ENCODE measurements around the gene SENP5.
A peak's percentile ranks its signal among the peaks of the same experiment; 100 is the strongest.

The SENP5 gene

GRCh38 chr3:196969660-196970546 lies 102.2 kb downstream of the SENP5 start:
- DNase-seq, result peak; percentile 66

GRCh38 chr3:196970547-196971093 lies 102.9 kb downstream of the SENP5 start:
- no peak for DNase-seq

GRCh38 chr3:196971094-196971698 lies 103.5 kb downstream of the SENP5 start:
- DNase-seq, result no peak

- no peak for DNase-seq
Observed at GRCh38 chr3:196974661-196975060, 106.9 kb downstream of the SENP5 start.

- no peak for DNase-seq
Observed at GRCh38 chr3:196975349-196975748, 107.6 kb downstream of the SENP5 start.

- DNase-seq, result no peak
Observed at GRCh38 chr3:196976941-196977340, 109.2 kb downstream of the SENP5 start.

- DNase-seq, result no peak
Observed at GRCh38 chr3:196979545-196979944, 111.8 kb downstream of the SENP5 start.

GRCh38 chr3:196981657-196982056 lies 113.9 kb downstream of the SENP5 start:
- DNase-seq, result no peak

- DNase-seq, result no peak
Observed at GRCh38 chr3:196983186-196983585, 115.5 kb downstream of the SENP5 start.

Measured in activated CD8-positive, alpha-beta memory T cell treated with anti-CD3 and anti-CD28 coated beads, Interleukin-2, amount 50 U/mL, for 4 hours (primary cell).